K562 (cell line): ENCODE results near the gene MAML3.

Experiments used
- MYNN ChIP-seq, 2 experiments: sonication (generic); formaldehyde crosslinking in 1 of 2; IDR thresholded peaks; 2 replicates each; pipeline versions ENCODE4 v1.5.0 to v1.6.1; 2016 to 2020; ENCODE audit warnings: antibody characterized with exemption in 1 of 2, missing genetic modification reagents in 1 of 2
- ZNF274 ChIP-seq: IDR thresholded peaks from 2 replicates; pipeline ENCODE4 v1.6.1; 2011; ENCODE audit warnings: low read depth, mild to moderate bottlenecking, low read length, moderate library complexity, borderline replicate concordance
- TF ChIP-seq, protein P1 (sequence below): sonication (generic); formaldehyde crosslinking; IDR thresholded peaks from 2 replicates; pipeline ENCODE4 v1.8.0; 2023; ENCODE audit warnings: missing genetic modification reagents, mild to moderate bottlenecking, borderline replicate concordance

DNA sequence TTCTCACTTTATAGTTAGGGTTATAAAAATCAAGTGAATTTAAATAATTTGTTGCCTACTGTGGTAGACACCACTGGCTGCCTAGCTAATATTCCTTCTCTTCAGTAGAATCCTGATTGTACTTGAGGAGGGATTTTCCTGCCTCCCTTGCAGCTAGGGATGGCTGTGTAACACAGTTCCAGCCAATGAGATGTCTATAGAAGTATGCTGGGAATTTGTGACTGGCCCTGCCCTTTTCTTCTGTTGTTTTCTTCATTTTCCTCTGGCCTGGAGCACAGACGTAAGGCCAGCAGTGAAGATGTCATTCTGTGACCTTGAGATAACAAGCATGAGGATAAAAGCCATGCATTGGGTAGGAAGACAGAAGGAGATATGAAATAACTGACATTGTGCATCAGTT lies 343.3 kb downstream of the MAML3 start:
- no peak for TF ChIP-seq MYNN (IDR thresholded peaks at IDR 0.05)
- no peak for TF ChIP-seq MYNN (CRISPR knock-in tag; IDR thresholded peaks at IDR 0.05)
- no peak for TF ChIP-seq ZNF274
- TF ChIP-seq, protein P1, sequence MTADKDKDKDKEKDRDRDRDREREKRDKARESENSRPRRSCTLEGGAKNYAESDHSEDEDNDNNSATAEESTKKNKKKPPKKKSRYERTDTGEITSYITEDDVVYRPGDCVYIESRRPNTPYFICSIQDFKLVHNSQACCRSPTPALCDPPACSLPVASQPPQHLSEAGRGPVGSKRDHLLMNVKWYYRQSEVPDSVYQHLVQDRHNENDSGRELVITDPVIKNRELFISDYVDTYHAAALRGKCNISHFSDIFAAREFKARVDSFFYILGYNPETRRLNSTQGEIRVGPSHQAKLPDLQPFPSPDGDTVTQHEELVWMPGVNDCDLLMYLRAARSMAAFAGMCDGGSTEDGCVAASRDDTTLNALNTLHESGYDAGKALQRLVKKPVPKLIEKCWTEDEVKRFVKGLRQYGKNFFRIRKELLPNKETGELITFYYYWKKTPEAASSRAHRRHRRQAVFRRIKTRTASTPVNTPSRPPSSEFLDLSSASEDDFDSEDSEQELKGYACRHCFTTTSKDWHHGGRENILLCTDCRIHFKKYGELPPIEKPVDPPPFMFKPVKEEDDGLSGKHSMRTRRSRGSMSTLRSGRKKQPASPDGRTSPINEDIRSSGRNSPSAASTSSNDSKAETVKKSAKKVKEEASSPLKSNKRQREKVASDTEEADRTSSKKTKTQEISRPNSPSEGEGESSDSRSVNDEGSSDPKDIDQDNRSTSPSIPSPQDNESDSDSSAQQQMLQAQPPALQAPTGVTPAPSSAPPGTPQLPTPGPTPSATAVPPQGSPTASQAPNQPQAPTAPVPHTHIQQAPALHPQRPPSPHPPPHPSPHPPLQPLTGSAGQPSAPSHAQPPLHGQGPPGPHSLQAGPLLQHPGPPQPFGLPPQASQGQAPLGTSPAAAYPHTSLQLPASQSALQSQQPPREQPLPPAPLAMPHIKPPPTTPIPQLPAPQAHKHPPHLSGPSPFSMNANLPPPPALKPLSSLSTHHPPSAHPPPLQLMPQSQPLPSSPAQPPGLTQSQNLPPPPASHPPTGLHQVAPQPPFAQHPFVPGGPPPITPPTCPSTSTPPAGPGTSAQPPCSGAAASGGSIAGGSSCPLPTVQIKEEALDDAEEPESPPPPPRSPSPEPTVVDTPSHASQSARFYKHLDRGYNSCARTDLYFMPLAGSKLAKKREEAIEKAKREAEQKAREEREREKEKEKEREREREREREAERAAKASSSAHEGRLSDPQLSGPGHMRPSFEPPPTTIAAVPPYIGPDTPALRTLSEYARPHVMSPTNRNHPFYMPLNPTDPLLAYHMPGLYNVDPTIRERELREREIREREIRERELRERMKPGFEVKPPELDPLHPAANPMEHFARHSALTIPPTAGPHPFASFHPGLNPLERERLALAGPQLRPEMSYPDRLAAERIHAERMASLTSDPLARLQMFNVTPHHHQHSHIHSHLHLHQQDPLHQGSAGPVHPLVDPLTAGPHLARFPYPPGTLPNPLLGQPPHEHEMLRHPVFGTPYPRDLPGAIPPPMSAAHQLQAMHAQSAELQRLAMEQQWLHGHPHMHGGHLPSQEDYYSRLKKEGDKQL (CRISPR knock-in tag): no peak
